Astrocyte (in vitro differentiated cells and primary cell): Measurements from ENCODE around the gene HSPB2.
"Not testable (repeated sequence)": the region's sequence is repeated elsewhere in the genome, so short reads cannot be mapped to it uniquely, and the experiment has no call there.

Source experiments
- CTCF ChIP-seq: IDR thresholded peaks from 2 replicates; pipeline ENCODE4 v1.5.1; 2011; ENCODE audit warnings: low read depth, mild to moderate bottlenecking, inconsistent platforms, low read length, moderate library complexity; ENCODE audit not compliant: insufficient read depth
- EZH2 ChIP-seq: IDR thresholded peaks from 2 replicates; pipeline ENCODE4 v1.6.1; 2012; ENCODE audit warnings: mild to moderate bottlenecking, low read length, inconsistent platforms; ENCODE audit not compliant: insufficient read depth

DNA sequence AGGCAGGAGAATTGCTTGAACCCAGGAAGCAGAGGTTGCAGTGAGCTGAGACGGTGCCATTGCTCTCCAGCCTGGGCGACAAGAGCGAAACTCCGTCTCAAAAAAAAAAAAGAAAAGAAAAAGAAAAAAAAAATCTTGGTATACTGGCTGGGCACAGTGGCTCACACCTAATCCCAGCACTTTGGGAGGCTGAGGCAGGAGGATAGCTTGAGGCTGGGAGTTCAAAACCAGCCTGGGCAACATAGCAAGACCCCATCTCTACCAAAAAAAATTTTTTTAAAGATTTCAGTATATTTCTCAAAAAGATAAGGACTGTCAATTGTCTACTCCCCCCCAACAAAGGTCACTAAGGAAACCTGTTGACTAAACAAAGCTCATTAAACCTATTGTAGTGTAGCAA lies 27.5 kb upstream of the HSPB2 start:
- not testable (repeated sequence) for TF ChIP-seq CTCF, EZH2
